ENCODE measurements around the gene USP3.

The USP3 gene

GRCh38 chr15:63626955-63627354 is 122.6 kb downstream of the USP3 start:
- no peak for TF ChIP-seq CTCF (IDR thresholded peaks at IDR 0.05; ENCODE audit: control extremely low read depth, extremely low read depth, low read depth, missing control alignments)
- ChIA-PET POLR2A (no interaction called here), CTCF (interaction anchor here (1.1 to 8.1 kb wide), 10 partner anchors 9 to 319 kb away, joined by 3 to 58 read pairs (median 4); no protein-coding TSS in a partner anchor)
- DNase-seq (ENCODE audit: extremely low spot score): peak; percentile 60

- TF ChIP-seq CTCF (IDR thresholded peaks at IDR 0.05; ENCODE audit: control extremely low read depth, extremely low read depth, low read depth, missing control alignments): no peak
- ChIA-PET POLR2A (interaction anchor here (0.7 kb wide), 1 partner anchor 13 kb away, joined by 3 read pairs; no protein-coding TSS in a partner anchor), CTCF (interaction anchor here (1.2 to 8.1 kb wide), 9 partner anchors 9 to 401 kb away, joined by 3 to 58 read pairs (median 4); no protein-coding TSS in a partner anchor)
- no peak for DNase-seq (ENCODE audit: extremely low spot score)
Observed at GRCh38 chr15:63628123-63628822, 123.9 kb downstream of the USP3 start.

- no peak for DNase-seq (ENCODE audit: extremely low spot score)
- CTCF ChIA-PET: interaction anchor here (1.3 to 8.1 kb wide), 5 partner anchors 10 to 416 kb away, joined by 3 to 58 read pairs (median 4); partner anchors contain the start of gene DAPK2
Observed at GRCh38 chr15:63630036-63630751, 125.8 kb downstream of the USP3 start.

GRCh38 chr15:63633312-63633711 is 128.9 kb downstream of the USP3 start:
- no peak for DNase-seq (ENCODE audit: extremely low spot score)
- CTCF ChIA-PET: interaction anchor here (1.3 to 8.1 kb wide), 3 partner anchors 9 to 22 kb away, joined by 4 to 58 read pairs (median 32); no protein-coding TSS in a partner anchor
- TF ChIP-seq CTCF (IDR thresholded peaks at IDR 0.05; ENCODE audit: control extremely low read depth, extremely low read depth, low read depth, missing control alignments): no peak
- POLR2A ChIA-PET: no interaction called here

More at GRCh38 chr15:63630036-63630751, 125.8 kb downstream of the USP3 start:
- no peak for TF ChIP-seq CTCF (IDR thresholded peaks at IDR 0.05; ENCODE audit: control extremely low read depth, extremely low read depth, low read depth, missing control alignments)
- POLR2A ChIA-PET: no interaction called here

GRCh38 chr15:63634154-63634553 is 129.8 kb downstream of the USP3 start:
- POLR2A ChIA-PET: no interaction called here
- no peak for DNase-seq (ENCODE audit: extremely low spot score)
- CTCF ChIA-PET: interaction anchor here (6.2 kb wide), 1 partner anchor 9 kb away, joined by 32 read pairs; no protein-coding TSS in a partner anchor
- TF ChIP-seq CTCF (IDR thresholded peaks at IDR 0.05; ENCODE audit: control extremely low read depth, extremely low read depth, low read depth, missing control alignments): no peak

- ChIA-PET POLR2A (no interaction called here), CTCF (interaction anchor here (1.5 to 1.8 kb wide), 3 partner anchors 9 to 170 kb away, joined by 4 to 5 read pairs (median 5); no protein-coding TSS in a partner anchor)
- no peak for TF ChIP-seq CTCF (IDR thresholded peaks at IDR 0.05; ENCODE audit: control extremely low read depth, extremely low read depth, low read depth, missing control alignments)
- DNase-seq (ENCODE audit: extremely low spot score): no peak
Observed at GRCh38 chr15:63636518-63637061, 132.2 kb downstream of the USP3 start.
